ENCODE results near the gene SDC4. TPM values are rescaled to one million over a fixed set of nuclear protein-coding genes. Genes with fewer than 3 reads are reported as not detected.
A peak's percentile ranks its signal among the peaks of the same experiment; 100 is the strongest.

Gene SDC4
- total and polyA plus RNA-seq, 9 of the 15 experiments (the other 6 are each of a cell fraction or from before 2014, with no cell fraction given) = 2.1 to 10.7 (median 6.3) TPM

GRCh38 chr20:45343532-45344167 lies 4.6 kb downstream of the SDC4 start (continued):
- TF ChIP-seq MITF (IDR thresholded peaks at IDR 0.05) (no peak), ARID1B (IDR thresholded peaks at IDR 0.05) (peak; percentile 77), NFIC (IDR thresholded peaks at IDR 0.05) (peak; percentile 26; the same call in 1 of the 2 replicates), CHD1 (IDR thresholded peaks at IDR 0.05; ENCODE audit: low read length) (peak; percentile 2), NCOR1 (IDR thresholded peaks at IDR 0.05) (peak; percentile 43; the same call in 1 of the 2 replicates), TCF3 (CRISPR knock-in tag; IDR thresholded peaks at IDR 0.05) (peak; percentile 56), ERF (CRISPR knock-in tag; IDR thresholded peaks at IDR 0.05) (no peak), REST (IDR thresholded peaks at IDR 0.05; ENCODE audit: borderline replicate concordance) (peak; percentile 73; the same call in 1 of the 2 replicates), REST (CRISPR knock-in tag; IDR thresholded peaks at IDR 0.05; ENCODE audit: low read depth) (no peak), HMGN3 (IDR thresholded peaks at IDR 0.05; ENCODE audit: borderline replicate concordance, extremely low read depth, insufficient read length, low read depth, low read length) (no peak)
- TF ChIP-seq, protein P1, sequence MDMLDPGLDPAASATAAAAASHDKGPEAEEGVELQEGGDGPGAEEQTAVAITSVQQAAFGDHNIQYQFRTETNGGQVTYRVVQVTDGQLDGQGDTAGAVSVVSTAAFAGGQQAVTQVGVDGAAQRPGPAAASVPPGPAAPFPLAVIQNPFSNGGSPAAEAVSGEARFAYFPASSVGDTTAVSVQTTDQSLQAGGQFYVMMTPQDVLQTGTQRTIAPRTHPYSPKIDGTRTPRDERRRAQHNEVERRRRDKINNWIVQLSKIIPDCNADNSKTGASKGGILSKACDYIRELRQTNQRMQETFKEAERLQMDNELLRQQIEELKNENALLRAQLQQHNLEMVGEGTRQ (CRISPR knock-in tag; IDR thresholded peaks at IDR 0.05) = no peak
- TF ChIP-seq, protein P2, sequence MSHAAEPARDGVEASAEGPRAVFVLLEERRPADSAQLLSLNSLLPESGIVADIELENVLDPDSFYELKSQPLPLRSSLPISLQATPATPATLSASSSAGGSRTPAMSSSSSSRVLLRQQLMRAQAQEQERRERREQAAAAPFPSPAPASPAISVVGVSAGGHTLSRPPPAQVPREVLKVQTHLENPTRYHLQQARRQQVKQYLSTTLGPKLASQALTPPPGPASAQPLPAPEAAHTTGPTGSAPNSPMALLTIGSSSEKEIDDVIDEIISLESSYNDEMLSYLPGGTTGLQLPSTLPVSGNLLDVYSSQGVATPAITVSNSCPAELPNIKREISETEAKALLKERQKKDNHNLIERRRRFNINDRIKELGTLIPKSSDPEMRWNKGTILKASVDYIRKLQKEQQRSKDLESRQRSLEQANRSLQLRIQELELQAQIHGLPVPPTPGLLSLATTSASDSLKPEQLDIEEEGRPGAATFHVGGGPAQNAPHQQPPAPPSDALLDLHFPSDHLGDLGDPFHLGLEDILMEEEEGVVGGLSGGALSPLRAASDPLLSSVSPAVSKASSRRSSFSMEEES (CRISPR knock-in tag; IDR thresholded peaks at IDR 0.05) = no peak
- TF ChIP-seq, protein P3, sequence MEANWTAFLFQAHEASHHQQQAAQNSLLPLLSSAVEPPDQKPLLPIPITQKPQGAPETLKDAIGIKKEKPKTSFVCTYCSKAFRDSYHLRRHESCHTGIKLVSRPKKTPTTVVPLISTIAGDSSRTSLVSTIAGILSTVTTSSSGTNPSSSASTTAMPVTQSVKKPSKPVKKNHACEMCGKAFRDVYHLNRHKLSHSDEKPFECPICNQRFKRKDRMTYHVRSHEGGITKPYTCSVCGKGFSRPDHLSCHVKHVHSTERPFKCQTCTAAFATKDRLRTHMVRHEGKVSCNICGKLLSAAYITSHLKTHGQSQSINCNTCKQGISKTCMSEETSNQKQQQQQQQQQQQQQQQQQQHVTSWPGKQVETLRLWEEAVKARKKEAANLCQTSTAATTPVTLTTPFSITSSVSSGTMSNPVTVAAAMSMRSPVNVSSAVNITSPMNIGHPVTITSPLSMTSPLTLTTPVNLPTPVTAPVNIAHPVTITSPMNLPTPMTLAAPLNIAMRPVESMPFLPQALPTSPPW (CRISPR knock-in tag; IDR thresholded peaks at IDR 0.05) = peak; percentile 9

All from K562 (cell line).